NB4 (cell line): ENCODE data around the gene HMBS.
"Not testable (repeated sequence)": the region's sequence is repeated elsewhere in the genome, so short reads cannot be mapped to it uniquely, and the experiment has no call there.

Source experiments
- CTCF ChIP-seq: IDR thresholded peaks from one replicate; pipeline ENCODE4 v1.5.1; 2012; ENCODE audit warnings: low read depth, low read length
- MAX ChIP-seq: IDR thresholded peaks from 2 replicates; pipeline ENCODE4 v1.6.1; 2011; ENCODE audit warnings: low read depth, low read length

- not testable (repeated sequence) for TF ChIP-seq CTCF, MAX
Observed at GRCh38 chr11:119059128-119059527, 25.6 kb upstream of the HMBS start.
